ENCODE results near the gene CDR2L.
A peak's percentile ranks its signal among the peaks of the same experiment; 100 is the strongest.

CDR2L gene

DNA sequence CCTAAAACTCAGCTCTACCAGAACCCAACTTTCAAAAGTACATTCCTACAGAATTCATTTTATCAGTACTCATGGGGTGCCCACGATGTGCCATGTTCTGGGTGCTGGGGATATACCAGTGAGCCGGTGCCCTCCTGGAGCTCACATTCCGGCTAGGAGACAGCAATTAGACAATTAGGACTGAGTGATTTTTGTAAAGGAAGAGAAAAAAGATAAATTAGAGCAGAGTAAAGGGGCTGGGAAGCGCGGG lies 24.6 kb downstream of the CDR2L start:
- Histone ChIP-seq H3K36me3 (ENCODE audit: control insufficient read depth, insufficient read depth, low read length) (peaks cover 4% of the 10 kb centered on the region), H3K27me3 (replicated peaks; ENCODE audit: control insufficient read depth, insufficient read depth, low read length) (no peaks in the 10 kb centered on the region), H3K4me3 (replicated peaks; ENCODE audit: low read depth, low read length) (peak overlapping the region; percentile 93)
- no peak for DNase-seq (ENCODE audit: extremely low read depth, insufficient read length)
- TF ChIP-seq, protein P1, sequence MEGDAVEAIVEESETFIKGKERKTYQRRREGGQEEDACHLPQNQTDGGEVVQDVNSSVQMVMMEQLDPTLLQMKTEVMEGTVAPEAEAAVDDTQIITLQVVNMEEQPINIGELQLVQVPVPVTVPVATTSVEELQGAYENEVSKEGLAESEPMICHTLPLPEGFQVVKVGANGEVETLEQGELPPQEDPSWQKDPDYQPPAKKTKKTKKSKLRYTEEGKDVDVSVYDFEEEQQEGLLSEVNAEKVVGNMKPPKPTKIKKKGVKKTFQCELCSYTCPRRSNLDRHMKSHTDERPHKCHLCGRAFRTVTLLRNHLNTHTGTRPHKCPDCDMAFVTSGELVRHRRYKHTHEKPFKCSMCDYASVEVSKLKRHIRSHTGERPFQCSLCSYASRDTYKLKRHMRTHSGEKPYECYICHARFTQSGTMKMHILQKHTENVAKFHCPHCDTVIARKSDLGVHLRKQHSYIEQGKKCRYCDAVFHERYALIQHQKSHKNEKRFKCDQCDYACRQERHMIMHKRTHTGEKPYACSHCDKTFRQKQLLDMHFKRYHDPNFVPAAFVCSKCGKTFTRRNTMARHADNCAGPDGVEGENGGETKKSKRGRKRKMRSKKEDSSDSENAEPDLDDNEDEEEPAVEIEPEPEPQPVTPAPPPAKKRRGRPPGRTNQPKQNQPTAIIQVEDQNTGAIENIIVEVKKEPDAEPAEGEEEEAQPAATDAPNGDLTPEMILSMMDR (IDR thresholded peaks at IDR 0.05; ENCODE audit: insufficient read depth, low read length, poor library complexity, severe bottlenecking) = no peak

DNA sequence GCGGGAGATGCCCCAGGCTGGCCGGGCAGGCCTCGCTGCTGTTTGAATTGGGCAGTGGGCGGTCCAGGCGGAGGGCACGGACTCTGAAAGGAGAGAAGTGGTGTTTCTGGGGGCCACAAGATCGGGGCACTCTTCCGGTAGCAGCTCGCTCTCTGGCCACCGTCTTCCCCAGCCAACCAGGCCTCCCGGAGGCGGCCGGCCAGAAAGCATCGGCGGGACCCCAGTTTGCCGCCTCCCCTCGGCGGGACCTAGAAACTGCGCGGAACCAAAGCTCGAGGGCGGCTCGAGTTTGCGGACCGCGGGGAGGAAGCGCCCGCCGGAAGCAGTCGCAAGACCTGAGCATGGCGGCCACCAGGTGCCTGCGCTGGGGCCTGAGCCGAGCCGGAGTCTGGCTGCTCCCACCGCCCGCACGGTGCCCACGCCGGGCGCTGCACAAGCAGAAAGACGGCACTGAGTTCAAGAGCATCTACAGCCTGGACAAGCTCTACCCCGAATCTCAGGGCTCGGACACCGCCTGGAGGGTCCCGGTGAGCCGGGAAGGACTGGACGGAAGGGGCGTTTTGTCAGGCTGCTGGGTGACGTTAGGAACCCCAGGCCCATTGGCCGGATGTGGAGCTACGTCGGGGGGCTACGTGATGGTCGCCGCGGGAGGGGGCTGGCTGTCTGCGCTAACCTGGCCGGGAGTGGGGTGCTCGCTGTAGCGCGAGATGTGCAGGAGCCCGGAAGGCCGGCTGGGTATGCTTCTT lies 25.1 kb downstream of the CDR2L start, which contains the start of gene MRPL58:
Gene MRPL58, plus strand, starts transcription at position 325 of the 746 bp plus-strand sequence. Its CDS starts 17 bp downstream, at position 342.
- TF ChIP-seq, protein P1 (IDR thresholded peaks at IDR 0.05; ENCODE audit: insufficient read depth, low read length, poor library complexity, severe bottlenecking) = peak; percentile 42
- Histone ChIP-seq H3K4me3 (replicated peaks; ENCODE audit: low read depth, low read length) (peak within 1 kb of the TSS; percentile 93), H3K27me3 (replicated peaks; ENCODE audit: control insufficient read depth, insufficient read depth, low read length) (no peaks in the 10 kb centered on the region), H3K36me3 (ENCODE audit: control insufficient read depth, insufficient read depth, low read length) (peaks cover 4% of the 10 kb centered on the region)
- DNase-seq (ENCODE audit: extremely low read depth, insufficient read length) = peak; percentile 92

DNA sequence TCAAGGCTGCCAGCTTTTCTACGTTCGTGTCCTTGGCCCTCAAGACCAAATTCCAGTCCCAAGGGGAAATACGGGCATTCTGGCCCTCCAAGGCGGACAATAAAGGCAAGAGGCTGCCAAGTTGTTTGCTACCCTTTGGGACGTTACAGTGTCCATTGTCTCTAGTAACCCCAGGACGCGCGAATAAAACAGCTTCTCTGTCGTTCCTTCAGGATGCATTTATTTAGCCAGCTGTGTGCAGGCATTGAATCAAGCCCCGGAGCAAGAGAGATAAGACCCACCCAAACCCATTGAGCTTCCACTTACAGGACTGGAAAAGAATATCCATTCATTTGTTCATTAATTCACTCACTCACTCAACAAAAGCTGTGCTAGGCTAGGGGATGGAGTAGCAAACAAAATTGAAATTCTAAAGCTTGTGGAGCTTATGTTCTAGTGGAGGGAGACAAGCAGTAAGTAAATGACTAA lies 25.7 kb downstream of the CDR2L start:
- H3K27me3 ChIP-seq (replicated peaks; ENCODE audit: control insufficient read depth, insufficient read depth, low read length) = no peaks in the 10 kb centered on the region
- TF ChIP-seq, protein P1 (IDR thresholded peaks at IDR 0.05; ENCODE audit: insufficient read depth, low read length, poor library complexity, severe bottlenecking) = no peak
- peak overlapping the region; percentile 93 for H3K4me3 ChIP-seq (replicated peaks; ENCODE audit: low read depth, low read length)
- H3K36me3 ChIP-seq (ENCODE audit: control insufficient read depth, insufficient read depth, low read length) = peaks cover 4% of the 10 kb centered on the region
- no peak for DNase-seq (ENCODE audit: extremely low read depth, insufficient read length)

DNA sequence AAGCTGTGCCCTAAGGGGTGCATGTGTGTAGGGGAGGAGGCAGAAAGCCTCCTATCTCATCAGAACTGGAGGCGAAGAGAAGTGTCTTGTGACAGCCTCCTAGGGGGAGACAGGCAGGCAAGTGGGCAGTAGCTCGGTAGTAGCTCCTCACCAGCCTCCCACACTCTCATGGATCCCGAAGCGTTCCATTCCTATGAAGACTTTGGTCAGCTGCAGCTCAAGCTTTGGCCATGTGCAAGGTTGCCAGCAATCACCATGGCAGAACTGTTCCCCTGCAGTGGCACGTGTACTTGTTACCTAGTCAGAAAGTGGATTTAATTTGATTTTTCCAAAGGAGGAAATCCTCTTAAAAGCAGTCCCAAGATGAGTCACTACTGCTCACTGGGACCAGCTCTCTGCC lies 31.7 kb downstream of the CDR2L start:
- Histone ChIP-seq H3K36me3 (ENCODE audit: control insufficient read depth, insufficient read depth, low read length) (peaks cover 21% of the 10 kb centered on the region), H3K27me3 (replicated peaks; ENCODE audit: control insufficient read depth, insufficient read depth, low read length) (no peaks in the 10 kb centered on the region), H3K4me3 (replicated peaks; ENCODE audit: low read depth, low read length) (no peak overlapping the region)
- no peak for DNase-seq (ENCODE audit: extremely low read depth, insufficient read length)
- TF ChIP-seq, protein P1 (IDR thresholded peaks at IDR 0.05; ENCODE audit: insufficient read depth, low read length, poor library complexity, severe bottlenecking) = no peak

DNA sequence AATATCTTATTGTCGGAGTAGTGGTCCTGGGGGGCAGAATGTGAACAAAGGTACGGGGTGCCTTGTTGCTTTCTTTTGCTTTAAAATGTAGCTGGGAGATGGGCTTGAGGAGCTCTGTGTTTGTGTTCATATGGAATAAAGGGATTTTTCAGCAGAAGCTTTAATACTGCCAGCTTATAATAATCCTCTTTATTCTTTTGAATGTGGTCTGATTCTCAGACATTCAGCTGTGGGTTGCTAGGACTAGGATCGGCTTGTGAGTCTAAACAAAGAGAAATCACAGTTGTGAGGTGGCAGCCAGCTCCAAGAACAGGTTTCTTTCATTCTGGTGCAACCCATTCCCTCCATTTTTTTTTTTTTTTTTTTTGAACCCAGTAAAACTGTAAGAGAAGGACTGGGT lies 32.3 kb downstream of the CDR2L start:
- TF ChIP-seq, protein P1 (IDR thresholded peaks at IDR 0.05; ENCODE audit: insufficient read depth, low read length, poor library complexity, severe bottlenecking) = no peak
- Histone ChIP-seq H3K36me3 (ENCODE audit: control insufficient read depth, insufficient read depth, low read length) (peaks cover 21% of the 10 kb centered on the region), H3K27me3 (replicated peaks; ENCODE audit: control insufficient read depth, insufficient read depth, low read length) (no peaks in the 10 kb centered on the region), H3K4me3 (replicated peaks; ENCODE audit: low read depth, low read length) (no peak overlapping the region)
- DNase-seq (ENCODE audit: extremely low read depth, insufficient read length) = no peak

All from GM06990 (cell line).